ENCODE data around the gene IPO13.

Gene IPO13

DNA sequence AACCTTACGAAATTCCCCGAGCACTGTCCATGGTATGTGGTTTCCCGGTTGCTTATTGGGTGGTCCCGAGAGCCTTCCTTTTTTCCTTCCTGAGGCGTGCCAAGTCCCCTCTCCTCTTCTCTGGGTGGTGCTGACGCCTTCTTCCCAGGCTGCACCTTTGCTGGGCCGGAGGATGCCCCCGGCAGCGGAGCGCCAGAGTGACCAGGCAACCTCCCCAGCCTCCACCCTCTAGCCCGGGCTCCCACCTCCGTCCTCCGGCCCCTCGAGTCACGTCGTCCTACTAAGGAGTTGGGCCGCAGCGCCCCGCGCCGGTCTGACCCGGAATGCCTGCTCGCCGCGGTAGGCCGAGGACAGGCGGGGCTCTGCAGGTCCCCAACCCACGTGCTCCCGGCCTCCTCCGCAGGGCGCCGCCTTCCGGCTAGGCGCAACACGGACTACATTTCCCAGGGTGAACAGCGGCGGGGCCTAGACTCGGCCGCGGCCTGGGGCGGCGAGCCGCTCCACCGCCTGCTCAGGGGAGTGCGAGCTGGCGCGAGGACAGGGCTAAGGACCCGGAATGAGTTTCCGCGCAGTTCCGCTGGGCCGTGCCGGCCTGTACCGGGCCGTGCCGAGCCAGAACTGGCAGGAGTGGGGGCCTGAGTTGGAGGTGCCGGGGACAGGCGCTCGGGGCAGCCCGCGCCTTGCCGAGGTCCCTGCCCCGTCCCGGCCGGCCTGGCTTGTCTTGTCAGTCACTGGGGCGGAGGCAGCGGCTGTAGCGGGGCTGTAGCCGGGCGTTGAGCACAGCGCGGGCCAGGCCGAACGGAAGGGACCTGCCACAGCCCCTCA is at the start of gene IPO13:
TSS of gene IPO13 (plus strand) at position 715 of the 825 bp plus-strand sequence. CDS start 651 bp downstream, outside the sequence.
- DNase-seq = peak; percentile 98

GRCh38 chr1:43898981-43899380 is 47.8 kb upstream of the IPO13 start:
- DNase-seq = no peak

DNA sequence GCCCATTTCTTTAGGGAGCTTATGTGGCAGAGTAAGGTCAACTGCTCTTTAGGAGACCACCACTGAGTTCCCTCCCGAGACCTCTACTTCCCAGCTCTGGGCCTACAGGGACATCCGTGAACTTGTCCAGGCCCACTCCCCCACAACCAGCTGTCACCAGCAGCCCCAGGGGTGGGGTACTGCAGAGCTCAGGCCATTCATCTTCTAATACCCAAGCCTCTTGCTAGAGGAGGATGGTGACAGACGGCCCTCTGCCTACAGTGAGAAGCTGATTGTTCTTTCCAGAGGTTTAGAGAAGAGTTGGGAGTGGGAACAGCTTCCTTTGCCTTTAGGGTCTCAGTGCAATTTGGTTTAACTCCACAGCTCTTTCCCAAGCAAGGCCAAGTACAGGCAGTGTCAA is 46.4 kb upstream of the IPO13 start:
- no peak for DNase-seq

GRCh38 chr1:43901196-43901961 is 45.4 kb upstream of the IPO13 start:
- no peak for DNase-seq

GRCh38 chr1:43902058-43902831 is 44.5 kb upstream of the IPO13 start:
- no peak for DNase-seq

- DNase-seq = no peak
Observed at GRCh38 chr1:43904660-43905551, 41.8 kb upstream of the IPO13 start.

- no peak for DNase-seq
Observed at GRCh38 chr1:43908226-43908625, 38.5 kb upstream of the IPO13 start.

DNA sequence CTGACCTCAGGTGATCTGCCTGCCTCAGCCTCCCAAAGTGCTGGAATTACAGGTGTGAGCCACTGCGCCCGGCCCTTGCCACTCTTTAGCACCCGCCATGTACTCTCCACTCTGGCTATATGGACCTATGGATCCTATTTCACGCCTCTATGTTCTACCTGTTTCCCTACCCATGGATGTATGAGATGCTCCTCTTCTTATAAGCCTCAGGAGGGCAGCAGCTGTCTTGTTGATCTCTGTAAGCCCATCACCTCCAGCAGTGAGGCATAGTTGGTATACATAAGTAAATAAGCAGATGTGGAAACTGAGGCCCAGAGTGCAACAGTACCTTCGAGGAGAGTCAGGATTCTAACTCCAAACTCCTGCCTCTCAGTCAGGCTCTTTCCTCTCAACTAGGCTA is 37.9 kb upstream of the IPO13 start:
- DNase-seq = no peak

DNA sequence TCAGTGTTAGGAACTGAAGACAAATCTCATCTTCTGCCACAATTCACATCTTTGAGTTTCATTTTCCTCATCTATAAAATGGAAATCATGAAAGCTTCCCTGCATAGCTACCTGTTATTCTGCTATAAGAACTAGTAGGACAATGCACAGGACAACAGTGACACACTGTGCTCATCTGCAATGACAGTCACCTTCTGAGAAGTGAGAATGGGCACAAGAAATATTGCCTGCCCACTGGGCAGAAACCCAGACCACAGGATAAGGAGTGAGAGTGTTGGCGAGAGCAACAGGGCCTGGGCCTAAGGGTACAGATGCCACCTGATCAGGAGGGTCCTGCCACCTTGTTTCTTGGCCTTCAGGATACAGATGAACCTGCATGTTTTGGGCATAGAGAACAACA is 36.4 kb upstream of the IPO13 start:
- no peak for DNase-seq

DNA sequence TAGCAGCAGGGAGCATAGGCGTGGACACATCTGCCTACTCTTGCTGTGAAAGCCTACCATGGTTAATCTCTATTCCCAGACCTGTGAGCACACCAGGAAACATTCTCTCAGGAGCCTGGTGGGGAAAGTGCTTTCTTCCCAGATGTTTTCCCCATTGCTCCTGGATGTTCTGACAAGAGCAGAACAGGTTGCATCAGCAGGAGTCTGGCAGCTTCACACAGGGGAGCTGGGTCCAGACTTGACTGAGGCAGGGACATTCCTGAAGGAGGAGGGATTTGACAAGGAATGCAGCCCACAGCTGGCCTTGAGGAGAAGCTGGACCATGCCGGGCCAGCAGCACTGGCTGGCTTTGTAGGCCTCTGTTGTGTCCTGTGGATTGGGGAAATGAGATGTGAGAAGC is 34.1 kb upstream of the IPO13 start:
- no peak for DNase-seq

DNA sequence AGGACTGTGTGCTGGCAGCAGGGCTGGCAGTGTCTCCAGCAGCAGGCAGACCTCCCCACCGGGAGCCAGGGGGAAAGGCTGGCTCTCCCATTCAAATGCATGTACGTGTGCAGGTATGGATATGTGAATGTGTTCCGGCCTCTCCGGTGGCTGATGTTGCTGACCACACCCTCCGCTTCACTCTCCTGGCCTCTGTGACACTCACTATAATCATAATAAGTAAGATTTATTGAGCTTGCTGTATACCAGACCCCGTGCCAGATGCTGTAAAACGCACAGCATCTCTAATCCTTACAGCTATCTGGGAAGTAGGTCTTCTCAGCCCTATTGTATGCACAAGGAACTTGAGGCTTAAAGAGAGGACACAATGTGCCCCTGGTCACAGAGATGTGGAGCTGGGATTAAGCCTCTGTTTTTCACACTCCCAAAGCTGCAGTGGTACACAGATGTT is 33.7 kb upstream of the IPO13 start:
- DNase-seq = no peak

GRCh38 chr1:43913666-43914360 is 32.9 kb upstream of the IPO13 start:
- no peak for DNase-seq

GRCh38 chr1:43914576-43915525 is 31.9 kb upstream of the IPO13 start:
- DNase-seq = no peak

GRCh38 chr1:43919906-43920305 is 26.8 kb upstream of the IPO13 start:
- no peak for DNase-seq

- no peak for DNase-seq
Observed at GRCh38 chr1:43921022-43921421, 25.7 kb upstream of the IPO13 start.

DNA sequence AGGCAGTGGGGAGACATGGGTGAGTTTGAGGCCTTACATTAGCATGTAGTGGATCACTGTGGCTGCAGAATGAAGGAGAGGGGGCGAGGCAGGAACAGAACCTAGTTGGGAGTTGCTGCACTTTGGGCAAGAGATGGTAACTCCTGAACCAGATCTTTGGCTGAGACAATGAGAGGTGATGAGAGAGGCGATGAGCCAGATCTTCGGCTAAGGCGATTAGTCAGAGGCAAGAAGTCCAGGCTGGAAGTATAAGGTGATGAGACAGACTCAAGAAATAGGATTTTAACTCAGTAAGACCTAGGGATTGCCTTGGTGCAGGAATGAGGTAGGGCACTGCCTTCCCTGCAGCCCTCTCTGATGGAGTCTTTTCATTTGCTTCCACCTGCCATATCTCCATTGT is 22.2 kb upstream of the IPO13 start:
- DNase-seq = no peak

DNA sequence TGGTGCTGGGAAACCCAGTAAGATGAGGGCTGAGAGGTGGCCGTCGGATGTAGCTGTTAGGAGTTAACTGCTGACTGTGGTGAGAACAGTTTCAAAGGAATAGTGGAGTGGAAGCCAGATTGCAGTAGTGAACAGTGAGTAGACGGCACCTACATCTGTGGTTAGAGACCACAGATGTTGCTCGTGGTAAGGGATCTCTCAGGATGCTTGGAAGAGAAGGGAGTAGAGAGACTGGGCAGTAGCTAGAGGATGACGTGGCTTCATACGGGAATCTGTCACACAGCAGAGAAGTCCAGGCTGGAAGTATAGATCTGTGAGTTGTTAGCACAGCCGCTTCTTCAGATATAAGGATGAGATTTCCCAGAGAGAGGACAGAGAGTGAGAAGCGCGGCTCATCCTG is 20.9 kb upstream of the IPO13 start:
- no peak for DNase-seq

GRCh38 chr1:43930168-43930948 is 16.4 kb upstream of the IPO13 start:
- no peak for DNase-seq

DNA sequence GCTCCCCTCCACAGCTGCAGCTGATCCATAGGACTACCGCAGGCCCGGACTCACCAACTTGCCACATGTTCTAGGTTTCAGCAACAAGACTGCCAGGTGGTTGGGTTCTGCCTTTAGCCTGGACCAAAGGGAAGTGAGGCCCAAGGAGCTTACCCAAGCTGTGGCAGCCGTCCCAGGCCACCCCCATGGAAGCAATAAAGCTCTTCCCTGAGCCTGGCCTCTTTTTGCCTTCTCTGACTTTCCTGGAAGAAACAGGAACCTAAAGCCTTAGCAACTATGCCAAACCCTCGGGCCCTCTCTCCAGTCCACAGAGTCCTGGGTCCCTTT is 15.8 kb upstream of the IPO13 start:
- DNase-seq = no peak
